Type B pancreatic cell (in vitro differentiated cells): ENCODE results near the gene SLU7. TPM values are rescaled to one million over a fixed set of nuclear protein-coding genes. Genes with fewer than 3 reads are reported as not detected.

Experiments
- DNase-seq: peaks from one replicate; pipeline ENCODE4 v3.0.0; 2021; ENCODE audit warnings: mixed read lengths; ENCODE audit not compliant: unreplicated experiment; ENCODE audit errors: extremely low spot score
- H3K27ac Mint-ChIP-seq: 2 replicates; pipeline ENCODE4 v1.8.0; 2021; ENCODE audit warnings: mild to moderate bottlenecking, mixed read lengths
- H3K27me3 Mint-ChIP-seq: 2 replicates; pipeline ENCODE4 v1.8.0; 2021; ENCODE audit warnings: mixed read lengths
- H3K36me3 Mint-ChIP-seq: 2 replicates; pipeline ENCODE4 v1.8.0; 2021; ENCODE audit warnings: mixed read lengths
- H3K4me1 Mint-ChIP-seq: one replicate; pipeline ENCODE4 v1.8.0; 2021; ENCODE audit warnings: mixed read lengths; ENCODE audit not compliant: unreplicated experiment
- H3K4me3 Mint-ChIP-seq: 2 replicates; pipeline ENCODE4 v1.8.0; 2021; ENCODE audit warnings: mild to moderate bottlenecking, mixed read lengths
- H3K9me3 Mint-ChIP-seq: 2 replicates; pipeline ENCODE4 v1.8.0; 2021; ENCODE audit warnings: mixed read lengths
- CTCF ChIP-seq: fragments of 200-600 bp; sonication (generic); conservative IDR thresholded peaks from 2 replicates; pipeline ENCODE4 v1.5.0; 2021; ENCODE audit warnings: antibody characterized with exemption, mild to moderate bottlenecking
- total RNA-seq: library from RNA; stranded (reverse); gene quantifications from 2 replicates; pipeline ENCODE4 v1.2.1, GENCODE V29; 2021; ENCODE audit warnings: low replicate concordance

SLU7 gene
- total RNA-seq, 1 donor from 2014 or later, result 37.7 TPM

DNA sequence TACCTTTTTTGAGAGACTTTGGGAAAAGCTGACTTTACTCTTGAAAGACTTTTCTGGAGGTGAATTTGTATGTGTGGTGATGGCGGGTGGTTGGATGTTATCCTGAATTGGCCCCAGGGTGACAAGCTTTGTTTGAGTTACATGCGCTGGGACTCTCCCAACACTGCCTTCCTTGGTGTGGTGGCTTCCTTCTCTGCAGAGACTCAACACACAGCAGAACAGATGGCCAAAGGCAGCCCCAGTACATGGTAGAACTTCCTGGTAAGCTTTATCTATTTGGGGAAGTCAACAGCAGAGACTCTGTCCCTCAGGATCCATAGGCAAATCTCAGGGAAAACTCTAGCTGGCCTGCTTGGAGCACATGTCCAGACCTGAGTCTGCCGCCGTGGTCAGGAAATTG lies 66.6 kb downstream of the SLU7 start:
- no peak for DNase-seq
- Mint-ChIP-seq H3K4me3 (no peak overlapping the region), H3K9me3 (no peaks in the 10 kb centered on the region), H3K27me3 (no peaks in the 10 kb centered on the region), H3K27ac (no peak overlapping the region), H3K4me1 (peaks cover 4% of the 10 kb centered on the region), H3K36me3 (no peaks in the 10 kb centered on the region)
- TF ChIP-seq CTCF, result no peak

Other genes starting within 250 kb of the SLU7 start
- 0.85 and 6.3 TPM in 2 replicates for gene FABP6, start 189.6 kb downstream of the SLU7 start, total RNA-seq
- 7.2 and 16.6 TPM in 2 replicates for gene CCNJL, start 106.5 kb downstream of the SLU7 start, total RNA-seq
- gene C1QTNF2, start 48.5 kb downstream of the SLU7 start, total RNA-seq, result 0.21 and 0.31 TPM in 2 replicates
- 6.2 and 8.1 TPM in 2 replicates for gene FAM200C, start 19.0 kb downstream of the SLU7 start, total RNA-seq
- 34.5 and 100 TPM in 2 replicates for gene PTTG1, start 2.8 kb upstream of the SLU7 start, total RNA-seq